ENCODE measurements around the gene SAP130.

DNA sequence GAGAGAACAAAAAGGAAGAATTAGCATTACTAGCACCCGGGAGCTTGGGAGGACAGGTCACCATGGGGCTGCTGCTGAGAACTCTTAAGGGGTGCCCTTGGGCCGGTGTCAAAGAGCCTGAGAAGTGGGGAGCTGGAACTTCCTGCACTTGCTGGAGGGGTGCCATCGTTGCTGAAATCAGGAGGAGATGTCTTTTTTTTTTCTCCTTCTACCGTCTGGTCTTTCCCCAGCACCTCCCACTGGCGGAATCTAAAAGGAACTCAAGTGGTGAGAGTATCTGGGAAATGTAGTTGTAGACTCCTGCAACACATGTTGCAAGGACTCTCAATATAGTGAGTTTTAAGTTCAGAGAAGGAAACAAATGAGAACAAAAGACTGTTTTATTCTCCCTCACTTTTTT lies 136.0 kb downstream of the SAP130 start:
- TF ChIP-seq, protein P1, sequence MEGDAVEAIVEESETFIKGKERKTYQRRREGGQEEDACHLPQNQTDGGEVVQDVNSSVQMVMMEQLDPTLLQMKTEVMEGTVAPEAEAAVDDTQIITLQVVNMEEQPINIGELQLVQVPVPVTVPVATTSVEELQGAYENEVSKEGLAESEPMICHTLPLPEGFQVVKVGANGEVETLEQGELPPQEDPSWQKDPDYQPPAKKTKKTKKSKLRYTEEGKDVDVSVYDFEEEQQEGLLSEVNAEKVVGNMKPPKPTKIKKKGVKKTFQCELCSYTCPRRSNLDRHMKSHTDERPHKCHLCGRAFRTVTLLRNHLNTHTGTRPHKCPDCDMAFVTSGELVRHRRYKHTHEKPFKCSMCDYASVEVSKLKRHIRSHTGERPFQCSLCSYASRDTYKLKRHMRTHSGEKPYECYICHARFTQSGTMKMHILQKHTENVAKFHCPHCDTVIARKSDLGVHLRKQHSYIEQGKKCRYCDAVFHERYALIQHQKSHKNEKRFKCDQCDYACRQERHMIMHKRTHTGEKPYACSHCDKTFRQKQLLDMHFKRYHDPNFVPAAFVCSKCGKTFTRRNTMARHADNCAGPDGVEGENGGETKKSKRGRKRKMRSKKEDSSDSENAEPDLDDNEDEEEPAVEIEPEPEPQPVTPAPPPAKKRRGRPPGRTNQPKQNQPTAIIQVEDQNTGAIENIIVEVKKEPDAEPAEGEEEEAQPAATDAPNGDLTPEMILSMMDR (IDR thresholded peaks at IDR 0.05): no peak
- TF ChIP-seq EZH2 (IDR thresholded peaks at IDR 0.05) (no peak), EZH2phosphoT487 (IDR thresholded peaks at IDR 0.05) (no peak)
